Brain pericyte (primary cell): ENCODE results near the gene AGPAT4.

ENCODE experiments used
- DNase-seq: peaks from one replicate; pipeline ENCODE4 v3.0.0-alpha.2; 2012; ENCODE audit warnings: low read depth, low spot score

The AGPAT4 gene

DNA sequence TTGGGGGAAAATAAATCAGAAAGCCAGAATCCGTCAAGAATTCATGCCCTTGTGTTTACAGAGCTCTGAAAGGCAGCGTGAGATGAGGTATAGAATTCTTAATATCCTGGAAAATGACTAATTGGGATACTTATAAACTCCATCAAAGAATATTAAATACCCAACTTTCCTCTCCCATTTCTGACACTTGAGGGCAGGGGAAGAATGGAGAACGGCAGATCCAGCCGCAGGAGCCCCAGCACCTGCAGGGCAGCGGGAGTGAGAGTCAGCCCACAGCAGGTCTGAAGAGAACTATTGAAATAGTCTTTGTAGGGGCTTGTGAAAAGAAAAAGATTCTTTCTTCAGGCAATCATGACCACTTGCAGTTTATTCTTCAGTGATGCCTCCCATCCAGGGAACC, 107.2 kb downstream of the AGPAT4 start:
- no peak for DNase-seq

DNA sequence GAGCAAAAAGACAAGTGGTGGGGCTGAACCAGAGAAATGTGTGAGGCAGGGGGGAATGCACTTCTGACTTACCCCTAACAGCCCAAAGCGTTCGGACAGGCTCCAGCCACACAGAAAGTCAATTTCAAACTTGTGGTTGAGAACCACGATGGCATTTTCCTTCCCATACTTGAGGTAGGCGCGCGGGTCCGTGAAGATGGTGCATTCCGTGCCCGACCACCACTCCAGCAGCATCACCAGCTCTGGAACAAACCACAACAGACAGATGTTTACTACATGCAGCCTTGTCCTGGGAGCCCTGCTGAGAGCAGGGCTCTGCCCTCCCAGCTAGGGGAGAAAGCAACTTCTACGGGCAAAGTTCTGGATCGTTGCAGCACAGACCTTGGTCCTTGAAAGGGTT, 107.7 kb downstream of the AGPAT4 start:
- no peak for DNase-seq

DNA sequence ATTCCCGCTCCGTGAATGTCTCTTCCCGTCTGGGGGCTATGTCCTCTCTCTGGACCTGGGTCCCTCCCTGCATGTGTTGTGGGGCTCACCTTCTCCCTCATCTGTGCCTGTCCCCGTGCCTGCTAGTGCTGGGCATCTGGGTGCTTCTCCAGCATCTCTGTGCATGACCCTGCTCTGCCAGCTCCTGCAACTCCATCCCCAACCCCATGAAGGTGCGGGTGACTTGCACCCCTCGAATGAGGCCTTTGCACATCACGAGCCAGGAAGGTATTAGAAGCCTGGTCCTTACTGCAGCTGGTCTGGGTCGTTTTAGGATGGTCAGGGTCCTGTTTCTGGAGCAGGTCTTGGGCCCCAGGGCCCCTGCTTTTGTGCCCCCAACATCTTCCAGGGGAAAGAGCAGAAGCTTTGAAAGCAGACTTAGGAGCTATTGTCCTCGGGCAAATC, 109.7 kb downstream of the AGPAT4 start:
- no peak for DNase-seq

DNA sequence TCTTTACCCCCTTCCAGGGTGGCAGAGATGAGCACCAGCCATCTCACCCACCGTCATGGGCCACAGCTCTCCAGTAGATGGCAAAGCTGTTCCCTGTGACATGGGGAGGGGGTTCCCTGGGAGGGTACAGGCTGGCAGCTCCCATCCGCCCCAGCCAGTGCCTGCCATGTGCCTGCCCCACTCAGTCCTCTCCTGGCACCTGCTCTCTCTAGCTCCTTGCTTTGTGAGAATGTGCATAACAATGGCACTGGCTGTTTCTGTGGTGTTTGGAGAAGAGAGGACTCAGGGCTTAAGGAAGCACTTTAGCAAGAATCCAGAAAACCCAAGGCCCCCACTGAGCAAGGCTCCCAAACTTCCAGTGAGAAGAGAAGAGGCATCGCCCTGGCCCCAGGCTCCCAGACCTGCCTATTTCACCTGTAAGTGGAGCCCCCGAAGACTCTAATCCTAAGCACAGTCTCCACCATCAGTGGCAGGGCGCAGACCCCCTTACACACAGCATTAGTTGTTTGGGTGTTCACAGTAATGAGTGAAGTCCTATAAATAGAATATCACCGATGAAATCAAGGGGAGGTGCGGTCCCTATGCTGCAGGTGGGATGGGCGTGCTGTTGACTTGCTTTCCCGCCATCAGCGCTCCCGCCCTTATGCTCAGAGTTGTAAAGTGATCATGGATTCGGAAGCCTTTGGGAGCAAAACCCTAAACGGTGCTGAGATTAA, 110.2 kb downstream of the AGPAT4 start:
- no peak for DNase-seq

DNA sequence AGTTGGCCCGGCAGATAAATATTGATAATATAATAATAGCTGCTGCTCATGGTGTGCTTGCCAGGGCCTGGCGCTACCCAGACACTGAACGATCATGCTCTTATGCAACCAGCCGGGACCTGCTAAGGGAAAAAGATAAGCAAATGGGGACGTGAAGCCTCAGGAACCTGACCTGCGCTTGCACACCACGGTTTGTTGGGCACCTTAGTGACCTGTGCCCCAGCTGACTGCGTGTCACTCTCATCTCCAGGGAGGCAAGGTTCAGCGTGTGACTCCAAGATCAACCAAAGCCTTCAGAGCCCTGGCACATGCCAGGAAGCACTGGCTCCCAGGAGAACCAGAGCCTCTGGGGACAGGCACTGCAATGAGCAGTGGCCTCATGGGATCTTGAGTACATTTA, 111.1 kb downstream of the AGPAT4 start:
- DNase-seq = no peak

DNA sequence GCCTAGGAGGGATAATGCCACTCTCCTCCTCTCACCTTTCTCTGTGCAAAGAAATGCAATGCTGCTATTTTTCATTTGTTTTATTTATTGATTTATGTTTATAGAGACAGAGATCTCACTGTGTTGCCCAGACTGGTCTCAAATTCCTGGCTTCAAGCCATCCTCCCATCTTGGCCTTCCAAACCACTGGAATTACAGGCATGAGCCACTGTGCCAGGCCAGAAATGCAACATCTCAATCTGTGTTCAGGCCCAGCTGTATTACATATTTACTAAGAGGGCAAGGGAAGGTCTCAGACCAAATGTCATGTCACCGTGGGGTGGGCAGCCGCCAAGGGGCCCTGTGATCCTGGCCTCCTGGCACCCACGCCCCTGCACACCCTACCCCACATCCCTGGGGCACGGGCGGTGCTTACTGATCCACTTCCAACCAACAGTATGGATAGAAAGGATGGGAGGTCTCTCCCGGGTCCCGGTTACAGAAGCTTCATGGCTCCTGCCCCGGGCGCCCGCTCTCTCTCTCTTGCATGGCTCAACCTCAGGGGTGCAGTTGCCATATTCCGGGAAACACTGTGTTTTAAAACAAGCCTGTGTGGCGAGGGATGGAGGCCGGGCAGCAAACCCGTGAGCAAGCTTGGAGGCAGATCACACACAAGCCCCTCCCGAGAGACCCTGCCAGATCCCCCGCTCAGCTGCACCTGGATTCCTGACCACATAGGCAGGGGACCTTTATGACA, 111.8 kb downstream of the AGPAT4 start:
- DNase-seq = no peak

DNA sequence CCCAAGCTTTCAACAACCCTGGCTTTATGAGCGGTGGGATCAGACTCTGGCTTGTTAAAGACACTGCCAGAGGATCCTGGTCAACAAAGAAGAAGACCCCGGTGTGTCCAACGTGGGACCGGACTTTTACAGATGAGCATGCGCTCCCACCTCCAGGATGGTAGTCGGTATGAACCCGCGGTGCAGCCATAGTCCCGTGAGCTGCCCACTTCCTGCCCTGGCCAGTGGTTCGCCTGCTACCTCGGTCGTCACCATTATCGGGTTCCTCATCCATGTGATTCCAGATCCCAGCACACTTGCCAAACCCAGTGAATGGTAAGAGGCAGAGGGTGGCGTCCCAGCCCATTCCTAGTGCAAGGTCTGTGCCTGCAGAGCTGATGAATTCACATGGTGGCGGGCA, 112.7 kb downstream of the AGPAT4 start:
- DNase-seq = no peak

DNA sequence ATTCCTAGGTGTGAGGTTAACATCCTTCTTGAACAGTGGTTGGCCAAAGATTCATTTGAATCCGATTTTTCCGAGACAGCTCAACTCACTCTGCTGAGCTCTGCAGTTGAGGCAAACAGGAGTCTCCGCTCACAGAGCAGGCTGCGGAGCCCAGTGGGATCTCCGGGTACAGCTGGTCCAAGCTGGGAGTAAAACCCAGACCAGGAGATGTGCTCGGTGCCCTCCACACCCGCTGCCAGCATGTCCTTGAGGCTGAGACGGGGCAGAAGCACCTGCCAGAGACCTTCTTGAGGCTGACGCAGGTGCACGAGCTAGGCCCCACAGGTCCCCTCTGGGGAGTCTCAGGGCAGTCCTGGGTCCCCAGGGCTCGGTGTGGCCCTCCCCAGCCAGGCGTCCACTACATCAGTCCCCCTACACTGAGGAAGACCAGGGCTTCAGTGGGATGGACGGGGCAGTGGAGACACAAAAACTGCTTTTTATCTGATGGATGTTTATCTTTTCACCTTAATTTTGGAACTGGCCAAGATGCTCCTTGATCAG, 119.0 kb downstream of the AGPAT4 start:
- DNase-seq = no peak

DNA sequence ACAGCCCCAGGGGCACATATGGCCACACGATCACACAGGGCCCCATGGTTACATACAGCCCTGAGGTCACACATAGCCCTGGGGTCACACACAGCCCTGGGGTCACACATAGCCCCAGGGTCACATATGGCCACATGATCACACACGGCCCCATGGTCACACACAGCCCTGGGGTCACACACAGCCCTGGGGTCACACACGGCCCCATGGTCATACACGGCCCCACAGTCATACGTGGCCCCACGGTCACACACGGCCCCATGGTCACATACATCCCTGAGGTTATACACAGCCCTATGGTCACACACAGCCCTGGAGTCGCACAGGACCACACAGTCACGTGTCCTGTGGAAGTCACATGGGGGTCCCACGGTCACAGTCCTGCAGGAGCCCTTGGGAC, 120.1 kb downstream of the AGPAT4 start:
- DNase-seq = no peak

DNA sequence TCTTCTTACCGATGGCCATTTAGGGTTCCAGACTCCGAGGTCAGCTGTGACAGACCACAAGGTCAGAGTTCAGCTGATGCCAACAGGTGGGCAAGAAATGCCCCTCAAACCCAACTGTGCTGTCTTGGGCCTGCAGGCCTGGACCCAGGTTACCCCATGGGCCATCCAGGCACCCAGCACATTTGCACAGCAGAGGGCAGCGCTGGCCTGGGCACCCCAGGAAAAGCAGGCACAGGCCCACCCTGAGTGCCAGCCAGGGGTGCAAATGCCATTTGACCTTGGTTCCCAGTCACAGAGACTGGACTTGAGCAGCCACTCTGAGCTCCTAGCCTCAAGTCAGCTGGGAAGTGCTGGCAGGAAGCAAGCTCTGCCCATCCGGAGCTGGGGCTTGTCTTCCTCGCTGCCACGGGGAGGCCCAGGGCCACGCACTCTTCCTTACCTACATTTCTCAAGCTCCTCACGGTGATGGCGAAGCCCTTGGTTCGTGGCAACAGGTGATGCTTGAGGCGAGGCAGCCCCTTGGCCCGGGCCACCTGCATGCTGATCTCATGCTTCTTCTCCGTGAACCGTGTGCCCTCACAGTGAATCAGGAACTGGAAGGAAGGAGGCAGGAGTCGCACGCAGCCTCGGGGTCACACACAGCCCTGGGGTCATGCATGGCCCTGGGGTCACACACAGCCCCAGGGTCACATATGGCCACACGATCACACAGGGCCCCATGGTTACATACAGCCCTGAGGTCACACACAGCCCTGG, 120.8 kb downstream of the AGPAT4 start:
- no peak for DNase-seq

DNA sequence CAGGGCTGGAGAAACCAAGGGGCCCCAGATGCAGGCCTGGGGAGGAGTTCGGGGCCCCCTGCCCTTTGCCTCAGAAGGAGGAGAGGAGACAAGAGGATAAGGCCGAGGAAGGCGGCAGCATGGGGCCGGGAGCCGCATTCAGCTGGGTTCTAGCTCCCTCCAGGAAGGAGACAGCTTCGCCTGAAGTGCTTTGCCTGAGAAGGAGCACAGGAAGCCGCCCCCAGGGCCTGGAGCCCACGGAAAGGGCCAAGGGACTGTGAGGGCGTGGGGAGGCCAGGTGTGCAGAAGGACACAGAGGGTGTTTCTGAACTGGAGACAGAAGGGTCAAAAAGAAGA, 121.4 kb downstream of the AGPAT4 start:
- no peak for DNase-seq

DNA sequence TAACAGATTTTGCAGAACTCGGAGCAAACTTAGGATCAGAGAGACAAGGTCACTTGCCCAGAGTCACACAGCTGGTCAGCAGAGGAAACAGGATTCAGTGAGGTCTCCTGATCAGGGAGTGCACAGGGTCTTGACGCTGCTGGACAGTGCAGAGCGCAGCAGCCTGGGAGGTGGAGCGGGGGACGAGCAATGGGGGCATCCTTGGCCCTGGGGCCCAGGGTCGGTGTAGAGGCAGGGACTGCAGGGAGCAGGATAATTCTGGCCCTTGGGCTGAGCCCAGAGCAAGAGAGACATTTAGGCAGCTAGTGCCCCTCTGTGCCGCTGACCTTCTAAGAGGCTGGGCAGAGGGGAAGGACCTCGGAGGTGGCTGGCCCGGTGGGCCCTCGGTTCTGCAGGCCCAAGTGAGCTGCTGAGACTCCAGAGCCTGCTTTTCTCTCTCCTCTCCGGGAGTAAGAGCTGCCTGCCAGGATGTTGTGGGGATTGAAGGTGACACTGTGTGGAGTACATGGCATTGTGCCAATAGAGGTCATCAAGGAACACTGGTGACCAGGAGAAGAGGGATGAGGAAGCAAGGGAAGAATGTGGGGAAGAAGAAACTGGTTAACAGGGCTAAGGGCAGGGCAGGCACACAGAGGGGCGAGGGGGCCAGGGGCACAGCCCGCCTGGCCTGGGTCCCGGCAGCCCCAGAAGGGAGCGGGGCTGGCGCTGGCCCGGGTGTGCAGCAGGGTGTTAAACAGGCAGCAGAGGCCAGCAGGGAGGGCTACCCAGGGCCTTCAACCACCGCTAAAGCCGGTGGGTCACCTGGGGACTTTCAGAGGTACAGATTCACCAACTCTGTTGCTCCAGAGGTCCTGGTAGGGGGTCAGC, 122.0 kb downstream of the AGPAT4 start:
- no peak for DNase-seq

DNA sequence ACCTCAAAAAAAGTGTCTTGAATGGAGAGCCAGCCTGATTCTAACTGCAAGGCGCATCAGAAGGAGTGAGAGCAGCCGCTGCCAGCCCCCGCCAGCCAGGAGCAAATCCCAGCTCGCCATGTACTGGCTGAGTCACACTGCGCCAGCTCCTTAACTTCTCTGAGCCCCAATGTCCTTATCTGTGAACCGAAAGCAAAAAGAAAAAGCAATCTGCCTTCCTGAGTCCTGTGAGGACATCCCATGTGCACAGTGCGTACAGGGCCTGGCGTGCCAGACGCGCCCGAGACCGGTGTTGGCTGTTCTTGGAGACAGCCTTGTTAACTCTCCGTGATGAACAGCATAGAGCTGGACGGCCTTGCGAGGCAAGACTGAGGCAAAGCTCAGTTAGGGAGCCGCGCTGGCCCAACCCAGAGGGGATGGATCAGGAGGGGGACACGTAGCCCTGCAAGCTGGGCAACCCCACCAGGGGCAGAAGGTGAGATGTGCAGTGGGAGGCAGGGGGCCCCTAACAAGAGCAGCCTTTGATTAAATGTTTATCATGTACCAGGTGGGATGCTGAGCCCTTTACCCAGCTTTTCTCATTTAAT, 122.7 kb downstream of the AGPAT4 start:
- DNase-seq = no peak

DNA sequence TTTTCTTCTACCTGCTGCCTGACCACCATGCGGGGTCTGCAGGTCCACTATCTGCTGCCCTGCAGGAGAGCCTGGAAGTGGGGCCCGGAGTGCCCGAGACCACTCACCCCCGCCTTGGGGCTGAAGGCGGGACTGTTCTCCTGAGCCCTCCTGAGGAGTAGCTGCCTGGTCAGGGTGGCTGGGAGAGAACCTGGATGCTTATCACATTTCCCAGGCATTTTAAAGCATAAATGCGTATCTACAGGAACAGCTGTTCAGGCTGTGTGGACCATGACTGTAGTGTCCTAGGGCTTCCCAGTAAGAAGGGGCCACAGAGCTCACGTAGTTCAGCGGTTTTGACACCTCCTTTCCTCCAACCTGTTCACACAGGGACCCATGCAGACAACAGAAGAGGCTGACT, 123.3 kb downstream of the AGPAT4 start:
- no peak for DNase-seq

DNA sequence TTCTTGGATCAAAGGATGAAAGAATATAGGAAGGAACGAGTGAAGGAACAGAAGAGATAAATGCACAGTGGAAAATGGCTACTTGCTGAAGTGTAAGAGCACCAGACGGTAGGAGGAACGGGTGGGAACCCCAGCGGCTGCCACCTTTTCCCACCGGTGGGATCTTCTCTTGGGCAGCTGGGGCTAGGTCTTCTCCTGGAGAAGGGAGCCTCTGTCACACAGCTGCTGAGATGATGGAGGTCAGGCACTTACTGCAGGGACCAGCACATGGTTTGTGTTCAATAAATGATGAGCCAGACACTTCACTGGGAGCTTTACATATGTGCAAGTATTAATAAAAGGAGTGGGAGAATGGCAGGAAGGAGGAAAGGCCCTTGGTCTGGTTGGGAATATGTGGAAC, 123.7 kb downstream of the AGPAT4 start:
- DNase-seq = no peak

DNA sequence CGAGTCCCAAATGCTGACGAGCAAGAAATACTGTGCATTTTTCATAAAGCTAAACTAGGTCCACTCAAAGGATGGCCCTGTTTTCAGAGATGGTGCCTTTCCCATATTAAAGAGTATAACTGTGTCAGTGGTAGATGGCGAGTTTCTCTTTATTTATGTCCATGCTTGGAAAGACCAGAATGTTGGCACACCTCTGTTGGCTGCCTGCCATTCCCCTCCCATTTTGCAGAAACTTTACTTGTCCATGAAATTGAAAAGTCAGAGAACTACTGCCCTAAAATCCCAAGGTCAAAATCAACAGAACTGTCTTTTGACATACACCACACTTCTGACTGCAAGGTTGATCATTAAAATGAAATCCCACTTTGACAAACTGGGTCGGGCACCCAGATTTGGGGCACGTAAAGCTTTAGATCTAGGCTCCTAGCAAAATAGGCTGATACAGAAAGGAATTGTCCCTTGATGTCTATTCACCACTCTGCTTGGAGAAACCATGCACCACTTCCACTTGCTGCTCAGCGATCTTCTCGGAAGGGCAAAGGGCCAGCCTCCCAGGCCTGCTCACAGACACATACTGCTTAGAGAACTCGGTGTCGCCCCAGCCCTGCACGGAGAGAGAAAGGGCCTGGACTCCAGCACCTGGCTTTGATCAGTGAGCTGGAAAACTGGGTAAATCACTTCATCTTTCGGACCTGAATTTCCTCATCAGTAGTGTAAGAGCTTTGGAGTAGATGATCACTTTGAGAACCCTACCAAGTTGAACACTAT, 130.0 kb downstream of the AGPAT4 start:
- no peak for DNase-seq

DNA sequence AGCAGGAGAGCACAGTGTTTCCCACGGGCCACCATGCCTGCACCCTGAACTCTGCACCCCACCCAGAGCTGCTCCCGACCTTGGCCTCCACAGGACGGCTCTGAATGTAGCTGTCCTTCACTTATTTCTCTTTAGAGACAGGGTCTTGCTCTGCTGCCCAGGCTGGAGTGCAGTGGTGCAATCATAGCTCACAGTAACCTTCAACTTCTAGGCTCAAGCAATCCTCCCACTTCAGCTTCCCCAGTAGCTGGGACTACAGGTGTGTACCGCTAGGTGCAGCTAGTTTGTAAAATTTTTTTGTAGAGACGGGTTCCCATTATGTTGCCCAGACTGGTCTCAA, 130.9 kb downstream of the AGPAT4 start:
- no peak for DNase-seq

DNA sequence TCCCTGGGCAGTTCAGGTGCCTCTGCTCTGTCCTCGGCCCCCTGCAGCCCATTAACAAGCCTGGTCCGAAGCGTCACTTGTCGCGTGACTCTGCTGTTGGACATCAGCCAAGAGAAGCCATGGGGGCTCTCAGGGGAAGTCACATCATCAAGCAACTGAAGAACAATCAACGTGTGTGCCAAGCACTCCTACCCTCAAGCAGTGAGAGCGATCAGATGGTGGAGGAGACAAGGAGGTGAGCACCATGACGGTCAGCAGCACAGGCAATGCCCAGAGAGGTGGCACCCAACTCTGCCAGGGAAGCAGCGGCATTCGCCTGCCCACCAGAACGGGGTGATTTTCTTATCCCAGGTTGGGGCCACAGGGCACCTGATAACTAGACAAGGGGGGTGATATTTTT, 132.7 kb downstream of the AGPAT4 start:
- no peak for DNase-seq

DNA sequence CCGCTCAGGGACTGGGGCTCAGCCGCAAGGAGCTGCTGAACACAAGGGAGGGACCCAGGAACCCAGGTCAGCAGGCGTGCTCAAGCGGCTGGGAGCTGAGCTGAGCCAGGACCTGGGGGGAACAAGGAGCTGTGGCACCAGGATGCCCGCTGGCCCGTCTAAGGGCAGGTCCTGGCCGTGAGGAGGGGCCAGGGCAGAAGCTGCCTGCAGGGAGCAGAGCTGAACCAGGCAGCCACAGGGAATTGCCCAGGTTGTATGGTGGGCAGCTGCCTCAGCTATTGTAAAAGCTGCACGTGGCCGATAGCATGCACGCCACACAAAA, 133.3 kb downstream of the AGPAT4 start:
- DNase-seq = no peak

DNA sequence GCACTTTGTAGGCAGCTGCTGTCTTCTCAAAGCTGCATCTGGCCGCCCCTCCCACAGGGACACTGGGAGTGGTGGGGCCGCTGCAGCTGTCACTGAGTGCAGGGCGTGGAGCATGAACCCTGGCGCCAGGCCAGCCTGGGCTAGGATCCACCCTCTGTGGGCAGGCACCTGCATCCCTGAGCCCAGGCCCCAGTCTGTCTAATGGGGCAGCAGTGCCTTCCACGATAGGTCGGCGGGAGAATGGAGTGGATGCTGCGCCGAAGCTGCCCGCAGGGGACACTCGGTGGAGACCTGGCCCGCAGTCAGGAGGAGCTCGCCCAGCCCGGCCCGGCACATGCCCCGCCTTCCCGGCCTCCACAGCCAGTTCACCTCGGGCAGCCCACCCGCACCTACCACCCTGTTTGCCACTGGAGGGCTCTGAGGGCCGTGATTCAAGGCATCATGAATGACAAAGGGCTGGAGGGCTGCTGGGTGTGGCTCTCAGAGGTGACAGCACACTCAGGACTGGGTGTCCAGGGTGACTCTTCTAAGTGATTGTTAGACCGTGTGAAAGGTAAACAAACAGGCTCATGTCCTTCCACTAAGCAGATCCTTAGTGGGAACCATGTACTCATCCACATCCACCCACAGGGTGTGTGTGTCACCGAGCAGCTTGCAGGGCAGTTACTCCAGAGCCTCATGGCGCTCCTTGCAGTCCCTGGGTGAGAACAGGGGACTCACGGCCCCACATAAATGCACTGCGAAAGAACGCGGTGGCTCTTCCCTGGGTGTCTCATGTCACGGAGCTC, 133.9 kb downstream of the AGPAT4 start:
- no peak for DNase-seq
